ENCODE data around the gene CAMK1G.

Gene CAMK1G

DNA sequence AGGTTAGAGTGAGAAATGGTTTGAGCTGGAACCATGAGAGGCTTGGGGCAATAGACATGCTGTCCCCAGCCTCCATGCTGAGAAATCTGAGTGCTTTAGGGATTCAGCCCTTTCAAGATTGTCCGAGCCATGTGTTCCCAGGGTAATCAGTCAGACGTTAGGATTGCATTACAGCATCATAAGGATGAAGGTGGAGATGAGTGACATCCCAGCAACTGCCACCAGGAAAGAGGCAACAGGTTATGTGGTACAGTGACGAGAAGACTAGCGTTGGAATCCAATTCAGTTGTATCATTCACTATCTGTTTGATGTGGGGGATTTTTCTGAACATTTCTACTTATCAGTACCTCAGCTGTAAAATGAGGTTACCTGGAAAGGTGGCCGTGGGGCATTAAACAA lies 1.7 kb downstream of the CAMK1G start:
- TF ChIP-seq, protein P1, sequence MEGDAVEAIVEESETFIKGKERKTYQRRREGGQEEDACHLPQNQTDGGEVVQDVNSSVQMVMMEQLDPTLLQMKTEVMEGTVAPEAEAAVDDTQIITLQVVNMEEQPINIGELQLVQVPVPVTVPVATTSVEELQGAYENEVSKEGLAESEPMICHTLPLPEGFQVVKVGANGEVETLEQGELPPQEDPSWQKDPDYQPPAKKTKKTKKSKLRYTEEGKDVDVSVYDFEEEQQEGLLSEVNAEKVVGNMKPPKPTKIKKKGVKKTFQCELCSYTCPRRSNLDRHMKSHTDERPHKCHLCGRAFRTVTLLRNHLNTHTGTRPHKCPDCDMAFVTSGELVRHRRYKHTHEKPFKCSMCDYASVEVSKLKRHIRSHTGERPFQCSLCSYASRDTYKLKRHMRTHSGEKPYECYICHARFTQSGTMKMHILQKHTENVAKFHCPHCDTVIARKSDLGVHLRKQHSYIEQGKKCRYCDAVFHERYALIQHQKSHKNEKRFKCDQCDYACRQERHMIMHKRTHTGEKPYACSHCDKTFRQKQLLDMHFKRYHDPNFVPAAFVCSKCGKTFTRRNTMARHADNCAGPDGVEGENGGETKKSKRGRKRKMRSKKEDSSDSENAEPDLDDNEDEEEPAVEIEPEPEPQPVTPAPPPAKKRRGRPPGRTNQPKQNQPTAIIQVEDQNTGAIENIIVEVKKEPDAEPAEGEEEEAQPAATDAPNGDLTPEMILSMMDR (IDR thresholded peaks at IDR 0.05; ENCODE audit: insufficient read depth, low read length, poor library complexity, severe bottlenecking) = no peak
- TF ChIP-seq EZH2phosphoT487 (conservative IDR thresholded peaks at IDR 0.05; ENCODE audit: low read length) = no peak
- H3F3A ChIP-seq (ENCODE audit: insufficient read depth) = no peaks in the 10 kb centered on the region
- no peaks in the 10 kb centered on the region for H3K27me3 ChIP-seq (ENCODE audit: low read length)
- H3K79me2 ChIP-seq (ENCODE audit: insufficient read depth, low read length) = no peaks in the 10 kb centered on the region
- H4K20me1 ChIP-seq (ENCODE audit: low read depth, low read length) = no peaks in the 10 kb centered on the region
- no peak overlapping the region for H2AFZ ChIP-seq (ENCODE audit: low read depth, low read length, severe bottlenecking)
- H3K4me2 ChIP-seq (ENCODE audit: low read depth, low read length, poor library complexity, severe bottlenecking) = no peak overlapping the region
- no peak overlapping the region for H3K27ac ChIP-seq (ENCODE audit: low read depth, low read length)
- H3K9ac ChIP-seq (ENCODE audit: low read length) = no peak overlapping the region
- H3K9me2 ChIP-seq (replicated peaks; ENCODE audit: insufficient read depth, low read length) = no peaks in the 10 kb centered on the region
- no peaks in the 10 kb centered on the region for H3K9me3 ChIP-seq (ENCODE audit: insufficient read depth, low read length)
- H3K4me3 ChIP-seq (ENCODE audit: insufficient read depth, low read length, poor library complexity, severe bottlenecking) = no peak overlapping the region
- no peaks in the 10 kb centered on the region for H3K36me3 ChIP-seq (ENCODE audit: low read length)

DNA sequence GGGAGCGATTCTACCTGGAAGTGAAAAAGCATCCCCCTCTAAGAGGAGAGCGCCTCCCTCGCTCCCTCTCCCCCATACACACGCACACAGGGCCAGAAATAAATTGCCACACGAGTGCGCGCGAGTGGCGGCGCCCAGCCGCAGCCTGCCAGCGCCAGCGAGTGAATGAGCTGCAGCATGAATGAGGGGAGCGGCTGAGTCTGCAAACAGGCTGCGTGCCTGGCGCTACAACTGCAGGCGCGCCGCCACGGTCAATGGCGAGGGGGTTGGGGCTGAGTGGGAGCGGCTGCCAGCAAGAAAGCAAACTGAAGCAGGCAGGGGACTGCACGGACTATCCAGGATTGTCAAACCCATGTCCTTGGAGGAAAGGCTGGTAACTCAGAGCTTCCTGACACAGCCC lies 2.2 kb downstream of the CAMK1G start:
- Histone ChIP-seq H3K4me3 (ENCODE audit: insufficient read depth, low read length, poor library complexity, severe bottlenecking) (no peak overlapping the region), H3K27me3 (ENCODE audit: low read length) (no peaks in the 10 kb centered on the region), H3K27ac (ENCODE audit: low read depth, low read length) (no peak overlapping the region), H3K9ac (ENCODE audit: low read length) (no peak overlapping the region), H3K79me2 (ENCODE audit: insufficient read depth, low read length) (no peaks in the 10 kb centered on the region), H2AFZ (ENCODE audit: low read depth, low read length, severe bottlenecking) (no peak overlapping the region), H4K20me1 (ENCODE audit: low read depth, low read length) (no peaks in the 10 kb centered on the region), H3K9me3 (ENCODE audit: insufficient read depth, low read length) (no peaks in the 10 kb centered on the region), H3K36me3 (ENCODE audit: low read length) (no peaks in the 10 kb centered on the region), H3K9me2 (replicated peaks; ENCODE audit: insufficient read depth, low read length) (no peaks in the 10 kb centered on the region), H3F3A (ENCODE audit: insufficient read depth) (no peaks in the 10 kb centered on the region), H3K4me2 (ENCODE audit: low read depth, low read length, poor library complexity, severe bottlenecking) (no peak overlapping the region)
- TF ChIP-seq, protein P1 (IDR thresholded peaks at IDR 0.05; ENCODE audit: insufficient read depth, low read length, poor library complexity, severe bottlenecking) = no peak
- no peak for TF ChIP-seq EZH2phosphoT487 (conservative IDR thresholded peaks at IDR 0.05; ENCODE audit: low read length)

DNA sequence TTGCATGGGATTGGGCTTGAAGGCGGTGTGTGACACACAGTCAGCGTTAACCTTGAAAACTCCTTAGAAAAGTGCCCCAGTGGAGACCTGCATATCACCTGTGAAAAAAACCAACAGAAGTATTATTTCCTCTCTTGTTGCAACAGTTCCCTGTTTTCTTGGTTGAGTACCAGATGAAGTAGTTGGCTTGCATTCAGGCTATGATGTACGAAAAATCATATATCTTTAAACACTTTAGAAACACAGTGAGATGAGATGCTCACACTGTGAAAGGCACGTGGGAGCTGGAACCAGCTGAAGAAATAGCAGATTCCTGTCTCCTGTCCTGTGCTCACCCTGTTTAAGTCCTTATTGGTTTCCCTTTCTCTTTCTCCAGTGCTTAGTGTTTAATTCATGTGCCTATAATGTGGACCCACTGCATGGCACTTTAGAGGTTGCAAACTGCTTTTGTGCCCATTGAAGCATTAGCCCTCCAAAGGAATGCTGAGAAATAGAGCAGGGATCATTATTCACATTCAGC lies 2.8 kb downstream of the CAMK1G start:
- H3K9ac ChIP-seq (ENCODE audit: low read length) = no peak overlapping the region
- no peaks in the 10 kb centered on the region for H3F3A ChIP-seq (ENCODE audit: insufficient read depth)
- no peak overlapping the region for H3K27ac ChIP-seq (ENCODE audit: low read depth, low read length)
- H3K79me2 ChIP-seq (ENCODE audit: insufficient read depth, low read length) = no peaks in the 10 kb centered on the region
- H2AFZ ChIP-seq (ENCODE audit: low read depth, low read length, severe bottlenecking) = no peak overlapping the region
- H3K4me2 ChIP-seq (ENCODE audit: low read depth, low read length, poor library complexity, severe bottlenecking) = no peak overlapping the region
- H3K36me3 ChIP-seq (ENCODE audit: low read length) = no peaks in the 10 kb centered on the region
- no peaks in the 10 kb centered on the region for H3K9me2 ChIP-seq (replicated peaks; ENCODE audit: insufficient read depth, low read length)
- H3K4me3 ChIP-seq (ENCODE audit: insufficient read depth, low read length, poor library complexity, severe bottlenecking) = no peak overlapping the region
- TF ChIP-seq, protein P1 (IDR thresholded peaks at IDR 0.05; ENCODE audit: insufficient read depth, low read length, poor library complexity, severe bottlenecking) = no peak
- no peak for TF ChIP-seq EZH2phosphoT487 (conservative IDR thresholded peaks at IDR 0.05; ENCODE audit: low read length)
- no peaks in the 10 kb centered on the region for H4K20me1 ChIP-seq (ENCODE audit: low read depth, low read length)
- no peaks in the 10 kb centered on the region for H3K27me3 ChIP-seq (ENCODE audit: low read length)
- H3K9me3 ChIP-seq (ENCODE audit: insufficient read depth, low read length) = no peaks in the 10 kb centered on the region
